GM12892 (cell line): ENCODE data around the gene TRABD2A.

ENCODE experiments used
- DNase-seq: peaks from one replicate; pipeline ENCODE4 v3.0.0; 2011; ENCODE audit not compliant: insufficient read length
- FAIRE-seq: peaks from 2 replicates; lab custom pipeline; 2011; peaks lifted over from hg19 to GRCh38; lab: Jason Lieb, UNC
- POLR2A ChIP-seq: IDR thresholded peaks from 2 replicates; pipeline ENCODE4 v1.6.1; 2011; ENCODE audit warnings: low read depth, low read length, control low read depth
- POLR2AphosphoS5 ChIP-seq: IDR thresholded peaks from 2 replicates; pipeline ENCODE4 v1.6.1; 2011; ENCODE audit warnings: low read depth, low read length, control low read depth
- TAF1 ChIP-seq: IDR thresholded peaks from 2 replicates; pipeline ENCODE4 v1.6.1; 2011; ENCODE audit warnings: low read depth, mild to moderate bottlenecking, control low read depth, low read length, borderline replicate concordance

TRABD2A gene

DNA sequence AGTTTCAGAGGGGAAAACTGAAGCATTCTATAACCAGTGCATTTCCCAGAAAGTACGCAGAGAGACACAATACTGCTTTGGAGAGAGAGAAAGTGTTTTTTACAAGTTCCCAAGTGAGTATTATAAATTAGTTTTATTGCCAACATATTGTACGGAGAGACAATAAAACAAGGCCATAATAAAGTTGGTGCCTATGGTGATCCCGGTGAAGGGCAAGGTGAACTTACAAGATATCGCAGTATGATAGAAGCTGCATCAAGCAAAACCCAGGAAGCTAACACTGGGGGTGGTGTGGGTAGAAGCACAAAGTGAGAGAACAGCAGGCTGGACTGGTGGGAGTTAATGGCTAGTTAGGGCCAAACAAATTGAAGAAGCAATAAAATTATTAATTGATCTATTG is 32.1 kb upstream of the TRABD2A start:
- no peak for TF ChIP-seq POLR2AphosphoS5
- TF ChIP-seq POLR2A, result no peak
- no peak for FAIRE-seq

DNA sequence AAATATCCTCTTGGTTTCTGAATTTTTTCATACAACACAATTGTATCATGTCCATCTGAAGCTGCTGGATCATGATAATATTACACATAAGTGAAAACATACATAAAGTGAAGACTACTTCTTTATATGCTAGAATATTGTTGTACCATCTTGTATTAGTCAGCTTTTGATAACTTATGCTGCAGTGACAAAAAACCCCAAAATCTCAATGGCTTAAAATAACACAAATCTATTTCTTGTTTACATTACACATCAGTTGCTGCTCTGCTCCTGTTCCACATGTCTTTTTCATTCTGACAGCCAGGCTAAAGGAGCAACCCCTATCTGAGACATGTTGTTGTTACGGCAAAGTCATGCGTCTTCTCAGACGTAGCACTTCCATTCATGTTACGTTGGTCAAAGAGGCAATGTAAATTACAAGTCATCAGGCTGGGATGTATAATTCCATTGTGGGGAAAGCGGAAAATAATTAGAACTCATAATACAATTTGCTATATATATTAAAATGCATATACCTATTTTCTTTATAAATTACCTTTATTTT is 30.3 kb upstream of the TRABD2A start:
- FAIRE-seq, result no peak
- TF ChIP-seq POLR2A, result no peak
- no peak for DNase-seq

More for the DNA sequence above, 32.1 kb upstream of the TRABD2A start:
- no peak for DNase-seq

DNA sequence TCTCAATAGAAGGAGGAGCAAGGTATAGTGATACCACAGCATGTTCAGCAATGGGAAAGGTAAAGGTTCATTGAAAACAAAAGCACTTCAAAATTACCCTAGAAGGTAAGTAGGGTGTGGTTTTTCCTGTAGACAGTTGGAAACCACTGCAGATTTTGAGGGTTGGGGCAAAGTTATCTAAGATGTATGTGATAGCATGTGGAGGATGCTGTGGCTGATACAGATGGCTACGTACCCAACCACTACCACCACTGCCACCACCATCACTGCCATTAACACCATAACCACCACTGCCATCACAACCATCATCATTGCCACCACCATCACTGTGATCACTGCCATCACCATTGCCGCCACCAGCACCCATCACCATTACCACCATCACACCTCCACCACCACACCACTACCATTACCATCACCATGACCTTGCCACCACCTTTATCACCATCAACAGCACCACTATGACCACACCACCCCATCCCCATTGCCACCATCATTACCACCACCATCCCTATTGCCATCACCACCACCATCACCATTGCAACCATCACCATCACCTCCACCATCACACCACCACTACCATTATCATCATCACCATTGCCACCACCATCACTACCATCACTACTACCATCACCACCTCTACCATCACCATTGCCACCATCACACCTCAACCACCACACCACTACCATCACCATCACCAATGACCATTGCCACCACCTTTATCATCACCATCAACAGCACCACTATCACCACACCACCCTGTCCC is 28.2 kb upstream of the TRABD2A start:
- DNase-seq (no peak), FAIRE-seq (peak; percentile 71)
- peak; percentile 52; the same call in 1 of the 2 replicates for TF ChIP-seq POLR2AphosphoS5
- no peak for TF ChIP-seq TAF1
- TF ChIP-seq POLR2A, result no peak

DNA sequence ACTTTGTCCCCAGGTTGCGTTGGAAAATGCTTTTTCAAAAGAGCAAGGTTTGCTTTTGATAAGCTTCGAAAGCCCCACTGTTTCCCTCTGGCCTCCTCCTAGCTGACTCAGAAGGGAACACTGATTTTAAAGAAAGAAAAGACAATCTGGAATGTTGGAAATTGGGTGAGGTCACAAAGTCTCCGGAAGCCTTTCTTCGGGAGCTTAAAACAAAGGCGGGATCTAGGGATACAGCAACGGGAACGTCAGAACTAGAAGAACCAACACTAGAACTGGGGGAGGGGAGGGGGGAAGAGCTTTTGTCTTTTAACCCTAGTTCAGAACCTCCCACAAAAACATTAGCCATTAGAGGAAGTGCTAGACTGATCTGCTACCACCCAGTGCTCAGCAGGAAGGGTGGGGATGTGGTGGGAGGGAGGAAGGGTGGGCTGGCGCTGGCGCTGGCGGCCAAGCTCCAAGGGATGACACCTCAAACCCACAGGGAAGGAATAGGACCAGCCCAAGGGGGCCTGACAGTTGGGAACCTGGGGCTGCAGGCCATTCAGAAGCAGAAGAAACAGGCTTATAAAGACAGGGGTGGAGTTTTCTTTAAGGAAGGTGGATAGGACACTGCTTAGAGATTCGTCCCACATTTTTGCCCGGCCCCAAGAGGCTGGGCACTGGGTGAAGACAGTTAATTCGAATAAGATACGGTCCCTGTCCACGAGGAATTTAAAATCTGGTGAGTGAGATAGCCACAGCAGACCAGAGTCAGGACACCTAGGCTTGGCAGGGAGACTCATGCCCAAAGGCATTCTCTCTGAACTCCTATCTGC is 26.2 kb upstream of the TRABD2A start:
- peak; percentile 81 for FAIRE-seq
- TF ChIP-seq POLR2AphosphoS5 (peak; percentile 80), POLR2A (peak; percentile 56), TAF1 (no peak)
- DNase-seq, result peak; percentile 62

DNA sequence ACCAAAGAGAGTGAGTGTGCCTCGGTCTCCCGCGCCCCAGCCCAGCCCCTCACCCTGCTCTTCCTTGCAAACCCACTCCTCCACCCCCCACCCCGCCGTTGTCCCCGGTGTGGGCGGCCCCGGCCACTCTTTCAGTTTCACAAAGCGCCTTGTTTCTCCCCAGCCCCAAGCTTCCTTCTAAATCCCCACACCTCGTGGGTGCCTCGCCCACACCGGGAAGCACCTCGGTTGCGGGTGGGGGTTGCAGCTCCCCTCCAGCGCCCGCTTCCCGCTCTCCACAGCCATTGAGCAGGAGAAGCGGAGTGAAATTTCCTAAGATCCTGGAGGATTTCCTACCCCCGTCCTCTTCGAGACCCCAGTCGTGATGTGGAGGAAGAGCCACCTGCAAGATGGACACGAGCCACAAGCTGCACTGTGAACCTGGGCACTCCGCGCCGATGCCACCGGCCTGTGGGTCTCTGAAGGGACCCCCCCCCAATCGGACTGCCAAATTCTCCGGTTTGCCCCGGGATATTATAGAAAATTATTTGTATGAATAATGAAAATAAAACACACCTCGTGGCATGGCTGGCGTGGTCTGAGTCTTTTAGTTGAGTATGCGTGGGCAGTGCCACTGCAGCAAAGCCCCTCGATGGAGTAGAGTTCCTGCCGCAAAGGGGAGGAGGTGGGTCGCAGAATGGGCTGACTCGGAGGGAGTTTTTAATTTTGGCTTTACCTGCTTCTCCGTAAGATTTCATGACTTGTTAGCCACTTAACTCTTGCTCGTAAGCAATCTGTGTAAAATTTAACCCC is 25.4 kb upstream of the TRABD2A start:
- no peak for TF ChIP-seq TAF1
- no peak for TF ChIP-seq POLR2AphosphoS5
- TF ChIP-seq POLR2A, result no peak; the same call in 1 of the 2 replicates
- no peak for DNase-seq
- no peak for FAIRE-seq

DNA sequence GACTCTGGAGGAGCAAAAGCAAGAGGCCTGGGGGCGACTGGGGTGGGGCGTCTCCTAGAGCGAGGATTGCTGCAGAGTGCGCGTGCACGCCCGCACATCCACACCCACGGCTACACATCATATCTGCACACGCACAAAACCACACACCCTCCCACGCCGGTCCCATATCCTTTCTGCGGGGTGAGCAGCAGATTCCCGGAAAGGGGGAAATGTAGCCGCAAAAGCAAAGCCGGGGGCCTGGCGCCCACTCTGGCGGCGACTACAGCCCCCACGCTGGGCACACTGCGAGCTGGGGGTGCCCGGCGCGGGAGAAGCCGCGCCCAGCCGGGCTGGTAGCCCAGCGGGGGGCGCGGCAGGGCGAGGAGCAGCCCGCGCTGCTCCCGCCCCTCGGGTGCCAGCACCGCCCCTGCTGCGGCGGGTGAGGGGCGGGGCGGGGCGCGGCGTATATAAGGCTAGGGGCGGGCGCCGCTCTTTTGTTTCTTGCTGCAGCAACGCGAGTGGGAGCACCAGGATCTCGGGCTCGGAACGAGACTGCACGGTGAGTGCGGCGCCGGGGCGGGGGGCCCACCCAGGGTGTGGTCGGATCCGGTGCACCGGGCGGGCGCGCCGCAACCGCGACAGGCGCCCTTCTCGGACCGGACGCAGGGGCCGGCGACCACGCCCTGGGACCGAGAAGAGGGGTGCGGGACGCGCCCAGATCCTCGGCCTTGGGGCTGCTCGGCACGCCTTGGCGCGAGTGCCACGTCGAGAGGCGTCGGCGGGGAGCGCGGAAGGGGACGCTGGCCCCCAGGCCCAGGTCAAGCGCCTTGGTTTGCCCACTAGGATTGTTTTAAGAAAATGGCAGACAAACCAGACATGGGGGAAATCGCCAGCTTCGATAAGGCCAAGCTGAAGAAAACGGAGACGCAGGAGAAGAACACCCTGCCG is 24.6 kb upstream of the TRABD2A start, which contains the start of gene TMSB10:
TSS of gene TMSB10 (plus strand) at position 476 of the 927 bp plus-strand sequence.
- no peak for FAIRE-seq
- DNase-seq, result peak; percentile 82
- TF ChIP-seq TAF1, result peak; percentile 87
- peak; percentile 98 for TF ChIP-seq POLR2A
- peak; percentile 97 for TF ChIP-seq POLR2AphosphoS5

DNA sequence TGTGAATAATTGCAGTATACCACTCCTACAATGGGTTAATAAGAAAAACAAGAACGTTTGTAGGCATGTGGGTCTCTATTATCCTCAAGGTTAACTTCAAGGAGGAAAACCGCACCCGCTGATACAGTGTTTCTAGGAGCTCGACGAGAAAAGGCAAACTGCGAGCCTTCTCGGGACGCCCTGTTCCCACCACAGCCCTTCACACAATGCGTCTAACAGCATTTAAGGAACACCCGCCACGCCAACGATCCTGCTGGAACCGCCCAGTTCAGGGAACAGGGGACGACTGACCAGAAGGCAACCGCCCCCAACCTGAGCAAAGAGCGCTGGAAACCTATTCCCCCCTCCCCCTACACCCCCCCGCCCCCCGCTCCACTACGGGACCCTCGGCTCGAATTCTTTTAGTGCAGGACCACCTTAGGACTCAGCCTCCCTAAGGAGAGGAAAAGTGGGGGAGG is 23.9 kb upstream of the TRABD2A start:
- TF ChIP-seq TAF1 (no peak), POLR2A (no peak), POLR2AphosphoS5 (no peak)
- FAIRE-seq (no peak), DNase-seq (no peak)

DNA sequence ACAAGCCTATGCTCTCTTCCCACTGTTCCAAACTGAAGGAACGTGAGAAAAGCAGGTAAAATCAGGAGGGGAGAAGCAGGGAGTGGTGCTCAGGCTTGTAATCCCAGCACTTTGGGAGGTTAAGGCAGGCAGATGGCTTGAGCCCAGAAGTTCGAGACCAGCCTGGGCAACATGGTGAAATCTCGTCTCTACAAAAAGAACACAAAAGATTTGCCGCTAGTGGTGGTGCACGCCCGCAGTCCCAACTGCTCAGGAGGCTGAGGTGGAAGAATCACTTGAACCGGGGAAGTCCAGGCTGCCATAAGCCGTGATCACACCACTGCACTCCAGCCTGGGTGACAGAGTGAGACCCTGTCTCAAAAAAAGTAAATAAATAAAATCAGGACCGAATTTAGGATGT is 23.3 kb upstream of the TRABD2A start:
- TF ChIP-seq TAF1 (no peak), POLR2AphosphoS5 (no peak), POLR2A (no peak)
- no peak for FAIRE-seq
- DNase-seq, result no peak

DNA sequence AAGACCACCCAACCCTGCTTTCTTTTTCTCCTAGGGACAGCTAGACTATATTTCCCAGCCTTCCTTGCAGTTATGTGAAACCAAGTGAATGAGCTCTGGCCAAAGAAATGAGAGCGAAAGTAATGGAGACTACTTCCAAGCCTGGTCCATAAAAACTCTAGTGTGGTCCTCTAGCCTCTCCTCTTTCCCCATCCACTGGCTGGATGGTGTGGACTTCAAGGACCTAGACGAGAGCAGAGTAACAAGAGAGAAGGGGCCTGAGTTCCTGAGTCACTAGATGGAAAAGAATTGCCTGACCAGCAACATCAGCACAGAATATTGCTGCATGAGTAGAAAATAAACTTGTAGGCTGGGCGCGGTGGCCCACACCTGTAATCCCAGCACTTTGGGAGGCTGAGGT is 21.6 kb upstream of the TRABD2A start:
- DNase-seq (no peak), FAIRE-seq (no peak)

DNA sequence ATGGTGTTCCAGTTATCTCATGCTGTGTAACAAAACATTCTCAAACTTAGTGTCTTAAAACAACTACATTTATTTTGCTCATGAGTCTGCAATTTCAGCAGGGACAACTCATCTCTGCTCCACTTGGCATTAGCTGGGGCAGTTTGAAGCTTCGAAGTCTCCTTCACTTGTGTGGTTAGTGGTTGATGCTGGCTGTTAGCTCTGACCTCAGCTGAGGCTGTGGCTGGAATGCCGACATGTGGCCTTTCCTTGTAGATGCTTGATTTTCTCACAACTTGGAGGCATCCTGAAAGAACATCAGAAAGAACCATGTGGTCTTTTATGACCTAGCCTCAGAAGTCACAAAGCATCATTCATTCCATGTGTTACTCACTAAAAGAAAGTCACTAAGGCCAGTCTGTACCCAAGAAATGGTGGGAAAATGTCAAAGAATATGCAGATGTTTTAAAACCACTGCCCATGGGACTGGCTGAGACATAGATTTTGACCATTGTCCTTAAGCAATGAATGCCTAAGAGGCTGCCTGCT is 20.8 kb upstream of the TRABD2A start:
- DNase-seq (no peak), FAIRE-seq (no peak)
- TF ChIP-seq TAF1 (no peak), POLR2A (no peak), POLR2AphosphoS5 (no peak)

More for the DNA sequence above, 21.6 kb upstream of the TRABD2A start:
- TF ChIP-seq POLR2A (no peak), TAF1 (no peak), POLR2AphosphoS5 (no peak)
